ENCODE results near the gene CPNE7. TPM values are rescaled to one million over a fixed set of nuclear protein-coding genes. Genes with fewer than 3 reads are reported as not detected.

Gene CPNE7
- total and polyA plus RNA-seq, 5 donors from 2014 or later = 0.11 to 0.81 (median 0.59) TPM; not detected in 1

DNA sequence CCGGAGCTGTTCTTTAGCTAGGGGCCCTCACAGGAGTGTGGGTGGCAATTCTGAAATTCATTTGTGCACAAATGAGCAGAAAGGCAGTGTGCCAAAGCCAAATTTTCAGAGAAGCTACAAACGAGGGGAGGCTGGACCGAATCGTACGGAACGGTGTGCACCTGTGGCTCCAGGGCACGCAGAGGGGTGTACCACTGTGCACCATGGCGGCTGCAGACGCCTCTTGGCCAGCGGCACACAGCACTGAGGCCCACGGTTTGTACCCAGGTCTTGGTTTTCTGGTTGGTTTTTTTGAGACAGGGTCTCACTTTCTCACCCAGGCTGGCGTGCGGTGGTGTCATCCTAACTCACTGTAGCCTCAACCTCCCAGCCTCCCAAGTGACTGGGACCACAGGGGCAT lies 67.0 kb downstream of the CPNE7 start:
- peaks cover 31% of the 10 kb centered on the region for H3K36me3 ChIP-seq (ENCODE audit: control insufficient read depth, insufficient read depth, low read length)
- H3K27ac ChIP-seq (ENCODE audit: insufficient read depth, low read length, poor library complexity, severe bottlenecking) = no peak overlapping the region
- Mint-ChIP-seq H3K4me1 (peaks cover 5 to 8% (median 7%) of the 10 kb centered on the region in 4 donors), H3K4me3 (no peak overlapping the region), H3K27me3 (peaks cover 4% of the 10 kb centered on the region), H3K27ac (no peak overlapping the region), H3K9me3 (peaks cover 0 to 2% (median 0%) of the 10 kb centered on the region in 7 donors), H3K36me3 (peaks cover 11% of the 10 kb centered on the region)
- ATAC-seq (ENCODE audit: low read depth in 2 of 2) = no peak
- H3K4me1 ChIP-seq (ENCODE audit: control insufficient read depth, insufficient read depth, low read length, poor library complexity, severe bottlenecking) = peaks cover 6% of the 10 kb centered on the region
- H3K9me3 ChIP-seq (ENCODE audit: control insufficient read depth in 2 of 2, low read length in 2 of 2) = no peaks in the 10 kb centered on the region
- DNase-seq = no peak
- no peaks in the 10 kb centered on the region for H3K27me3 ChIP-seq (ENCODE audit: control insufficient read depth, insufficient read depth, low read length)
- no peak overlapping the region for H3K4me3 ChIP-seq (ENCODE audit: low read depth, low read length)

DNA sequence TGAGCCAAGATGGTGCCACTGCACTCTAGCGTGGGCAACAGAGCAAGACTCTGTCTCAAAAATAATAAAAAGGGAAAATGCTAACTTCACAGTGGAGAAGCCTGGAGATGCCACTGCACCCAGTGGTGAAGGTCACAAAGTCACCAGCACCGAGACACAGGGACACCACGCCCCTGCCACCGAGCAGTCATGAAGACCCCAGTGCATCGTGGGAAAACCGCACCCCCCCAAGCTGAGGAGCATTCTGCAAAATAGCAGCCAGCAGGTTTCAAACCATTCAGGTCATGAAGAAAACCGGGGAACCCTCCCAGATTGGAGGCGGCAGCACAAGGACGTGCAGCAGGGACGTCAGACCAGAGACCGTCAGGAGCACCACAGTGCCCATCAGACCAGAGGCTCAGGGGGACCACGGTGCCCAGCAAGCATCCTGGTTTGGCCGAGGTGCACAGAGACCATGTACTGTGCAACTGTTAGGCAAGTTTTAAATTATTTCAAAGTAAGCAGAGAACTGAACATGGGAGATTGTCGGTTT lies 68.3 kb downstream of the CPNE7 start:
- peaks cover 31% of the 10 kb centered on the region for H3K36me3 ChIP-seq (ENCODE audit: control insufficient read depth, insufficient read depth, low read length)
- Mint-ChIP-seq H3K4me3 (peak overlapping the region in 1 of 4 donors; percentile 51), H3K4me1 (peaks cover 5 to 8% (median 7%) of the 10 kb centered on the region in 4 donors), H3K36me3 (peaks cover 14% of the 10 kb centered on the region), H3K9me3 (peaks cover 0 to 2% (median 0%) of the 10 kb centered on the region in 7 donors), H3K27me3 (peaks cover 4% of the 10 kb centered on the region), H3K27ac (no peak overlapping the region)
- H3K9me3 ChIP-seq (ENCODE audit: control insufficient read depth in 2 of 2, low read length in 2 of 2) = no peaks in the 10 kb centered on the region
- H3K4me3 ChIP-seq (ENCODE audit: low read depth, low read length) = no peak overlapping the region
- ATAC-seq (ENCODE audit: low read depth in 2 of 2) (no peak), DNase-seq (no peak)
- H3K27me3 ChIP-seq (ENCODE audit: control insufficient read depth, insufficient read depth, low read length) = no peaks in the 10 kb centered on the region
- H3K27ac ChIP-seq (ENCODE audit: insufficient read depth, low read length, poor library complexity, severe bottlenecking) = no peak overlapping the region
- peaks cover 6% of the 10 kb centered on the region for H3K4me1 ChIP-seq (ENCODE audit: control insufficient read depth, insufficient read depth, low read length, poor library complexity, severe bottlenecking)

DNA sequence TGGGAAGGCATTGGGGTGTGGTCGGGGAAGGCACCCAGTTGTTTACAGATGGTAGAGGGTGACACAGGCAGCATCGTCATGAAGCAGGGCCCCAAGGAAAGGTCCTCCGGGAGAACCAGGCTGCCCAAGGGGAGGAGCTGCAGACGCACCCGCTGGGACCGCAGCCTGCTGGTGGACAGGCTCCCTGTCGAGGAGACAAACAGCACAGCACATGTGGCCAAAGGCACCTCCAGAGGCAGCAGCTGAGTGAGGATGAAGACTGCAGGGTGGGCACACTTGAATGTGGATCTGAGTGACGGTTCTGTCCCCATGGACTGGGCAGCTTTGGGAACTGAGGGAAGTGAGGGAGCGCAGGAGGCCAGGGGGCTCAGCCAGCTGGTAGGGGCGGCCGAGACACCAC lies 69.6 kb downstream of the CPNE7 start:
- H3K4me3 Mint-ChIP-seq = no peak overlapping the region
- Histone ChIP-seq H3K4me1 (ENCODE audit: control insufficient read depth, insufficient read depth, low read length, poor library complexity, severe bottlenecking) (peaks cover 6% of the 10 kb centered on the region), H3K27me3 (ENCODE audit: control insufficient read depth, insufficient read depth, low read length) (no peaks in the 10 kb centered on the region), H3K36me3 (ENCODE audit: control insufficient read depth, insufficient read depth, low read length) (peaks cover 36% of the 10 kb centered on the region), H3K4me3 (ENCODE audit: low read depth, low read length) (no peak overlapping the region), H3K27ac (ENCODE audit: insufficient read depth, low read length, poor library complexity, severe bottlenecking) (no peak overlapping the region), H3K9me3 (ENCODE audit: control insufficient read depth in 2 of 2, low read length in 2 of 2) (no peaks in the 10 kb centered on the region)
- DNase-seq (no peak), ATAC-seq (ENCODE audit: low read depth in 2 of 2) (no peak)
- H3K27me3 Mint-ChIP-seq = peaks cover 4% of the 10 kb centered on the region
- peaks cover 5 to 8% (median 7%) of the 10 kb centered on the region in 4 donors for H3K4me1 Mint-ChIP-seq
- H3K9me3 Mint-ChIP-seq = peaks cover 0 to 2% (median 0%) of the 10 kb centered on the region in 7 donors
- peak overlapping the region in 2 of 3 donors; percentile 43 to 55 for H3K27ac Mint-ChIP-seq
- peaks cover 18% of the 10 kb centered on the region for H3K36me3 Mint-ChIP-seq

DNA sequence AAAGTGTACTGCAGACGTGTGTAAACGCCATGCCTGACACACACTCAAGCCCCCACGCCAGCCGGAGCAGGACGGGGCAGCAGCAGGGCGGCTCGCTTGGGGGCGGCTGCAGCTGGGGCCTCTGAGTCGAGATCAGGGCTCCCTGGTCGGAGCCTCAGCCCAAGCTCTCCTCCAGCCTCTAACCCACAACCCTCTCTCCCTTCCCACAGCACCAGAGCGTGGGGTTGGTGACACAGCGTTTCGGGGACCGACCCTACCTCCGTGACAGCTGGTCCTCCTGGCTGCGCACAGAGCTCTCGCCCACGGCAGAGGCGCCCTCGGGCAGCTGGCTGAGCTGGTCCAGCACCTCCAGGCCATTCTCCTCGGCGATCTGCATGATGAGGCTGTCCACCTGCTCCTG lies 70.7 kb downstream of the CPNE7 start:
- DNase-seq = no peak
- no peak overlapping the region for H3K27ac Mint-ChIP-seq
- H3K9me3 Mint-ChIP-seq = peaks cover 0 to 2% (median 0%) of the 10 kb centered on the region in 7 donors
- peaks cover 43% of the 10 kb centered on the region for H3K36me3 ChIP-seq (ENCODE audit: control insufficient read depth, insufficient read depth, low read length)
- H3K9me3 ChIP-seq (ENCODE audit: control insufficient read depth in 2 of 2, low read length in 2 of 2) = no peaks in the 10 kb centered on the region
- no peak for ATAC-seq (ENCODE audit: low read depth in 2 of 2)
- H3K27ac ChIP-seq (ENCODE audit: insufficient read depth, low read length, poor library complexity, severe bottlenecking) = no peak overlapping the region
- H3K4me3 ChIP-seq (ENCODE audit: low read depth, low read length) = no peak overlapping the region
- H3K4me1 Mint-ChIP-seq = peaks cover 0 to 3% (median 1%) of the 10 kb centered on the region in 4 donors
- no peaks in the 10 kb centered on the region for H3K27me3 Mint-ChIP-seq
- peaks cover 1% of the 10 kb centered on the region for H3K4me1 ChIP-seq (ENCODE audit: control insufficient read depth, insufficient read depth, low read length, poor library complexity, severe bottlenecking)
- H3K4me3 Mint-ChIP-seq = no peak overlapping the region
- no peaks in the 10 kb centered on the region for H3K27me3 ChIP-seq (ENCODE audit: control insufficient read depth, insufficient read depth, low read length)
- peaks cover 18% of the 10 kb centered on the region for H3K36me3 Mint-ChIP-seq

Other genes starting within 250 kb of the CPNE7 start
- gene ANKRD11, start 85.2 kb upstream of the CPNE7 start, total RNA-seq = 323 TPM
- 10 to 100 TPM in 3 of 4 donors, 1 to 10 TPM in 1; 8.7 to 19.4 (median 14.3) TPM for gene ANKRD11, start 85.2 kb upstream of the CPNE7 start, polyA plus RNA-seq
- gene SPG7, start 67.4 kb upstream of the CPNE7 start, total RNA-seq = 184 TPM
- 10 to 100 TPM; 34.4 to 41.4 (median 38.1) TPM for gene SPG7, start 67.4 kb upstream of the CPNE7 start, polyA plus RNA-seq
- 3,164 TPM for gene RPL13, start 15.1 kb upstream of the CPNE7 start, total RNA-seq
- 1,000 to 10,000 TPM; 3,297 to 6,519 (median 5,004) TPM for gene RPL13, start 15.1 kb upstream of the CPNE7 start, polyA plus RNA-seq
- gene DPEP1, start 37.9 kb downstream of the CPNE7 start, total RNA-seq = not detected
- gene DPEP1, start 37.9 kb downstream of the CPNE7 start, polyA plus RNA-seq = not detected
- gene CHMP1A, start 82.0 kb downstream of the CPNE7 start, total RNA-seq = 110 TPM
- gene CHMP1A, start 82.0 kb downstream of the CPNE7 start, polyA plus RNA-seq = 100 to 1,000 TPM in 1 of 4 donors, 10 to 100 TPM in 3; 77.5 to 111 (median 87.5) TPM
- gene SPATA33, start 82.1 kb downstream of the CPNE7 start, total RNA-seq = 7.1 TPM
- gene SPATA33, start 82.1 kb downstream of the CPNE7 start, polyA plus RNA-seq = 1 to 10 TPM; 2.0 to 4.4 (median 3.0) TPM
- gene CDK10, start 110.9 kb downstream of the CPNE7 start, total RNA-seq = 97.5 TPM
- 10 to 100 TPM; 20.5 to 28.0 (median 22.8) TPM for gene CDK10, start 110.9 kb downstream of the CPNE7 start, polyA plus RNA-seq
- gene SPATA2L, start 125.9 kb downstream of the CPNE7 start, total RNA-seq = 15.6 TPM
- 1 to 10 TPM; 5.6 to 8.8 (median 8.1) TPM for gene SPATA2L, start 125.9 kb downstream of the CPNE7 start, polyA plus RNA-seq
- 22.0 TPM for gene VPS9D1, start 145.1 kb downstream of the CPNE7 start, total RNA-seq
- under 1 TPM; 0.13 to 0.41 (median 0.34) TPM for gene VPS9D1, start 145.1 kb downstream of the CPNE7 start, polyA plus RNA-seq
- gene ZNF276, start 145.8 kb downstream of the CPNE7 start, total RNA-seq = 108 TPM
- 10 to 100 TPM; 15.5 to 20.9 (median 19.7) TPM for gene ZNF276, start 145.8 kb downstream of the CPNE7 start, polyA plus RNA-seq
- gene FANCA, start 240.9 kb downstream of the CPNE7 start, total RNA-seq = 25.4 TPM
- 10 to 100 TPM in 3 of 4 donors, 1 to 10 TPM in 1; 8.9 to 14.7 (median 12.9) TPM for gene FANCA, start 240.9 kb downstream of the CPNE7 start, polyA plus RNA-seq

All from CD4-positive, CD25-positive, alpha-beta regulatory T cell (primary cell).